ENCODE measurements around the gene GRB7.
"Not testable (repeated sequence)": the region's sequence is repeated elsewhere in the genome, so short reads cannot be mapped to it uniquely, and the experiment has no call there.

GRB7 gene

DNA sequence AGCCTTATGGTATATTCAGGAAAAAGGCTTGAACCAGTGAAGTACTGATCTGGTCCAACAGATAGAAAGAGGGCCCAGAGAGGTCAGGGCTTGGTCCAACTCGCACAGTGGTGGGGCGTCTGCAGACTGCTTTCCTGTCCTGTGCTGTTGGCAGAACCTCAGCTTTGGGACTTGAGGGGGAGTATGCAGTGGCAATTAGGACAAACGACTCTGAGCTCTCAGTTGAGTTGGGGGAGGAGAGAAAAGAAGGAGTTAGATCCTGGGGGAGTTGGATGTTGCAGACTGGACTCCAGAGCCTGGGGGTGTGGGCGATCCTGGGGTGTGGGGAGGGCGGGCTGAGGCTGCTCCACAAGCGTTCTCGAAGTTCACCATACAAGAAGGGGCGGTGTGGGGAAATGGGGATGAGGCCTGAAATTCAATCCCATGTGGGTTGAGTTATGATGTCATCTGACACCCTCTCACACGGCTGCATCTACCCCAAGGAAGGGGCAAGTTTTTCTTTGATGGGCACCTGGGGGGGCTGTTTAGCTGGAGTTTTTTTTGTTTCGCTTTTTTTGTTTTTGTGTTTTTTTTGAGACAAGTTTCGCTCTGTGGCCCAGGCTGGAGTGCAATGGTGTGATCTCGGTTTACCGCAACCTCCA lies 14.6 kb downstream of the GRB7 start:
- DNase-seq (ENCODE audit: low spot score), result no peak

DNA sequence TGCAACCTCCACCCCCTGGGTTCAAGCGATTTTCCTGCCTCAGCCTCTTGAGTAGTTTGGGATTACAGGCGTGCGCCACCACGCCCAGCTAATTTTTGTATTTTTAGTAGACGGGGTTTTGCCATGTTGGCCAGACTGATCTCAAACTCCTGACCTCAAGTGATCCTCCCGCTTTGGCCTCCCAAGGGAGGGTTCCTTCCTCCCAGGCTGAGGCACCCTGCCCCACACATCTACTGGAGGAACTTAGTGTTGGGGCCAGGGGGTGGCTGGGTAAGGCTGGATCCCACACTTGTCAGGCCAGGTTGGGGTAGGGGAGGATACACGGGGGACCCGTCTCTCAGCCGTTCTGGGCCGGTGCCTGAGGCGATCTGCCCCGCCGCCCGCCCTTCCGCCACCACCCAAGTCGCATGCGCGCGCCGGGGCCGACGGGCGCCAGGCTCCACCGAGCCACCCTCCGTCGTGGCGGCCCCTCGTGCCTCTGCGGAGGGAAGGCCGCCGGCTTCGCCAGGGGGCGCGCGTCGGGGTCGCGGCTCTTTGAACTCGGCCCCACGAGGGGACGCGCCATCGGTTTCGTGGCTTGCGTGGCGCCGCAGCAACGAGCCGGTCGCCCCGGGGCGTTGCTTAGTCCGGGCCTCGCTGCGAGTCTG lies 15.9 kb downstream of the GRB7 start:
- DNase-seq (ENCODE audit: low spot score), result no peak

DNA sequence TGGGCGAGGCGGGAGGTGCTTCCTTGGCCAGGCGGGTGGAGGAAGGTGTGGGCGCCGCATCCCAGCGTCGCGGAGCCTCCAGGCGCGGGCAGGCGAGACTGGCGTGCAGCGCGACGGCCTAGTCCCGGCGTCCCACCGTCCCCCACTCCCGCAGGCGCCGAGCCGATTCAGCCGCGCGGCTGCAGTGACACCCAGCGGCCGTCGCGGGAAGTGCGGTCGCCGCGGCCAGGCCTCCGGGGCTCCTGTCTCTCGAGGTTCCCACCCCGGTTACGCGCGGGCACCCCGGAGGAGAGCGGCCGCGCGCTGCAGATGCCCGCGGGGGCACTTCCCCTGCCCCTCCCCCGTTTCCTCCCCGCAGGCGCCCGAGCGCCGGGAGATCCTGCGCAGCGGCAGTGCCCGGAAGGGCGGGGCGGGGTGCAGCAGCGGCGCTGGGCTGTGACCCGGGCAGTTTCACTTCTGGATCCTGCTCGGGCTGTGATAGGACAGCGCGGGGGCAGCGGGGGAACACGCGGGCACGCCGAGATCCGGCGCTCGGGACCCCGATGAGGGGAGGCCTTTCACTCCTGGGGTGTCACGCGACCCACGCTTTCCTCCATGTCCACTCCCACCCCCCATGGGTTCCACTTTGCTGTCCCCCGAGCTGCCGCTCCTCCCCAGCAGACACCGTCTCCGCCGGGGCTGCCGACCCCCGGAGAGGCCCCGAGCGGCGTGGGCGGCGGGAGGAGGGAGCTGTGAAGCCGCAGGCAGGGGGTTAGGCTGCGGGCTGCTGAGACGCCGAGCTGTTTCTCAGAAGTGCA lies 16.6 kb downstream of the GRB7 start:
- peak; percentile 94 for DNase-seq (ENCODE audit: low spot score)

DNA sequence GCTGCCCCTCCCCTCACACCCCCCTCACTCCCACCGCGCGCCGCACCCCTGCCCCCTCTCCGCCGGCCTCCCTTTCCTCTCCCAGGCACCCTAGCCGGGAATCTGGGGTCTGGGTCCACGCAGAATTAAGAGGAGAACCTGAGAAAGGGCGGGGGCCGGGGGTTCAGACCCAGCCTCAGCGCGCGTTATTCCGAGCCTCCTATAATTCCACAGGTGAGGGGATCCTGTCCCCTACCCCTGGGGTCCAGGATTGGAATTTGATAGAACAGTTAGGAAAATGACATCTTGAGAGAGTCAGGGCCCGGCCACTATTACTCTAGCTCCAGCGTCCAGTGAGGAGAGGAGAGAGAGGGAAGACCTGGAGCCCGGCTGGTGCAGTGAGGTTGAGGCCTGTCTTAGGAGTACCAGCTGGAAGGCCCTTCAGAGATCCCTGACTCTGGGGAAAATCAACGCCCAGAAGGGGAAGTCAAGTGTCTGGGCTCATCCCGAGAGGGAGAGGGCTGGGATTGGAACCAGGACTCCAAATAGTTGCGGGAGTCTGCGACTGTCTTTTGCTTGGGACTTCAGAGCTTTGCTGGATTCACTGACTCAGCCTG lies 17.3 kb downstream of the GRB7 start:
- no peak for DNase-seq (ENCODE audit: low spot score)

DNA sequence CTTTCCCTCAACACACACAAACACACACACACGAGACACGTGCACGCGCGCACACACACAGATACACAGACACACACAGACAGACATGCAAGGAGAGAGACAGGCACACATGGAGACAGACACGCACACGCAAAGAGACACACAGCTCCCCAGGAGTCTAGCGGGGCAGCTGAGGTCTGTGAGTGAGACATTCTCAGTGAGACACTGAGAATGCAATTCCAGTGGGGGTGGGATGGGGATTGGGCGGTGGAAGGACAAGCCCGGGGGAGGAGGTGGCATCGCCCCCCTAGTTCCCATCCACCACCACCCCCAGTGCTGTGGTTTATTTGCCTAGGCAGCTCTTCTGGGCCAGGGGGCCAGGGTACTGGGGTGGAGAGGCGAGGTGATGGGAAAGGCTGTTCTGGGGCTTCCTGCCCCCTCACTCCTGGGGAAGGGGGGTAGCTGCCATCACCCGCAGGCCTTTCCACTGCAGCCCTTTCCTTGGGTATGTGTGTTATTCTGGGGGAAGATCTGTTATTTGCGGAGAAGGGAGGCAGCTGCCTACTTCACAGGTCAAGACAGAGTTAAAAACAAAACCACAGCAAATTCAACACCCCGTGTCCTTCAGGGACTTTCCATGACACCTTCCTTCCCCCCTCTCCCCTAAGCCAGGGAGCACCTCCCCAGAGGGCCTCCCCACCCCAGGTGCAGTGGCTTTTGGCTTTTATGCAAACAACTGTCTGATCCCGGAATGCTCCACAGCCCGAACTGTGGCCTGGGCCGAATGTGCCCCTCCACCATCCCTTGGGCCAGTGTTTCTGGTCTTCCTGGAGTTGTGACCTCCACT lies 18.0 kb downstream of the GRB7 start:
- DNase-seq (ENCODE audit: low spot score), result no peak

DNA sequence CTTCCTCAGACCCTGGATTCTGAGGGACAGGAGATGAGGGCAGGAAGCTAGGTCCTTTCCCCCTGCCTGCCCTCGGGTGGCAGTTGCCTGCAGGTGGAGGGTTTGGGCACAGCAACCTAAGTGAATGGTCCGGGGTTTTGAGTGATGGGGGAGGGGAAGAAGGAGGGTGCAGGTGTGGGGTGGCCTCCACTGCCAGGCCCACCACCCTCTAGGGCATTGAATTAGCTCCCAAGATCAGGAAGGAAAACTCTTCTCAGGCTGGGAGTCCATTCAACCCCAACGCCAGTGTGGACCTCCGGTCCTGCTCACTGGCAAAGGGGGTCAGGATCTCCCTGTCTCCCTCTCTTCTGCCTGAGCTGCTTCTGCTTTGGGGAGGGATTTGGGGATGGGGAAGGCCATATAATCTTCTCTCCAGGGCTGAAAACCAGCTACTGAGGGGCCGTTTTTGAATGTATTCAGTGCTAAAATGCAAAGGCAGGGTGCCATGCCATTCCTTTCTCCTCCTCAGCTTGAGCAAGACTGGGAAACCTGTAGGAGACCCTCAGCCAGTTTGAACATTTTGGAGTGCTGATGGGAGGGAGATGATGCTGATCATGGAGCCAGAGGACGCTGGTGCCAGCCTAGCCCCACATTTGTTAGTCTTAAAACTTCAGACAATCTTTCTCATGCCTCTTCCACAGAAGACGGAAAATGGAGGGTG lies 18.8 kb downstream of the GRB7 start:
- no peak for DNase-seq (ENCODE audit: low spot score)

DNA sequence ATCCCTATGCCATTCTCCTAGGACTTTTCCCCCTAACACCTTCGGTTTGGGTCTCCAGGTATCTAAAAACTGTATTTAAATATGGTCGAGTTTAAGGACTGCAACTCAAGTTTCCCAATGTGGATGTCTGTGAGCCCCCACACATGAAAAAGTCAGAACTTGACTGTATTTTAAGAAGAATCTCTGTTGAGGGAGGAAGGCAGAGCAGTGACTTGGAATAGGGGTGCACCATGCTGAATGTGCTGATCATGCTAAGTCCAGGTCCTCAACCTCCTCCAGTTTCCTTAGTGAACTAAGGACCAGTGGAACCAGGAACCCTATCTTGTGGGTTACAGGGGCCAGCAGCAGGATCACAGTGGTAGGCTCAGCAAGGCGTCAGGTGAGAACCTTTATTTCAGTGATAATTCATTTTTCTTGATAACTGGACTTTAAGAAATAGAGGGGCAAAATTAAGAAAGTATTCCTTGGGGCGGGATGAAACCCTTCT lies 19.5 kb downstream of the GRB7 start:
- no peak for DNase-seq (ENCODE audit: low spot score)

DNA sequence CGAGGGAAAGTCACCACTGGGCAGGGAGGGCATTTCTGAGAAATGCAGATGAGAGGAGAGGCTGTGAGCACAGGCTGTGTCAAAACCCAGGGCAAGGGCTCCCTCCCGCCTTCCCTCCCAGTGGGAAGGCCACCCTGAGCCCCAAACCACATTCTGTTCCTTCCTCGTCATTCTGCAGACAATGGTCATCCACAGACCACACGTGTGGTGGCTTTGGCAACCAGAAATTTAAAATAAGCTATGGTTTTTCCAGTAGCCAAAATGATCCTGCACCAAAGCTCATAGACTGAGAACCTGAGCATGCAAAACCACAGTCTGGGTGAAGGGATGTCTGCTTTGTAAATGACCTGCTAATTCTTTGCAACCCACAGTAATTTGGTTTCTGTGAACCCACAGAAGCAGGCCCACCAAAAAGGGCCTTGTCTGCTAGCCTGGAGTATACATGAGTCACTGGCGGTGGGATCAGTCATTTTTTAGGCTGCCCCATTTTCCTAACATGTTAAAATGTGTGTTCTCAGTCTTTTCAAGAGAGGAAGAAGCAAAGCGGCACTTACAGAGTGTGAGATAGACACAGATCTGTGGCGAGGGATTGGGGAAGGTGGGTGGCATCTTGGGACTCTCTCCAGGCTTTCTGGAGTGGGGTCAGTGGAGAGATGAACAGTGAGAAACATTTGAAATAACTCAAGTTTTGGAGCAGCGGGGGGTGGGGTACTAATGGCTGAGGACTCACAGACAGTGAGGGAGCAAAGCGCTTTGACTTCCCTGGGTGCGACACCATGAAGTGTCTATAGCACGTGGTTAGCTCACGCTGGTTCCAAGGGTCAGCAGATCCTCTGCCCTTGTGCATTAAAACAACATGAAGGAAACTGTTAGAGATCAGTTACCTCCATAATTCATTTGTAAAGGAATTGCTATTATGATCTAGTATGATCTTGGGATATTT lies 20.5 kb downstream of the GRB7 start:
- DNase-seq (ENCODE audit: low spot score), result no peak

DNA sequence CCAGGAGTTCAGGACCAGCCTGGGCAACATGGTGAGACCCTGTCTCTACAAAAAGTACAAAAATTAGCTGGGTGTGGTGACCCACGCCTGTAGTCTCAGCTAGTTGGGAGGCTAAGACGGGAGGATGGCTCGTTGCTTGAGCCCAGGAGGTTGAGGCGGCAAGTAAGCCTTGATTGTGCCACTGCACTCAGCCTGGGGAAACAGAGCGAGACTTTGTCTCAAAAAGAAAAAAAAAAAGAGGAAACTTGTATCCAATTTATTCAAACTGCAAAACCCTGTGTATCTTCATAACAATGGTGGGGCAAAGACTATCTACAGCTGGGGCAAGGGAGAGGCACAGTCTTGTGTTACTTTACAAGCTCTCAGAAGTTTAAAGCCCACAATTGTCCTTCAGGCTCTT lies 21.5 kb downstream of the GRB7 start:
- DNase-seq (ENCODE audit: low spot score), result no peak

DNA sequence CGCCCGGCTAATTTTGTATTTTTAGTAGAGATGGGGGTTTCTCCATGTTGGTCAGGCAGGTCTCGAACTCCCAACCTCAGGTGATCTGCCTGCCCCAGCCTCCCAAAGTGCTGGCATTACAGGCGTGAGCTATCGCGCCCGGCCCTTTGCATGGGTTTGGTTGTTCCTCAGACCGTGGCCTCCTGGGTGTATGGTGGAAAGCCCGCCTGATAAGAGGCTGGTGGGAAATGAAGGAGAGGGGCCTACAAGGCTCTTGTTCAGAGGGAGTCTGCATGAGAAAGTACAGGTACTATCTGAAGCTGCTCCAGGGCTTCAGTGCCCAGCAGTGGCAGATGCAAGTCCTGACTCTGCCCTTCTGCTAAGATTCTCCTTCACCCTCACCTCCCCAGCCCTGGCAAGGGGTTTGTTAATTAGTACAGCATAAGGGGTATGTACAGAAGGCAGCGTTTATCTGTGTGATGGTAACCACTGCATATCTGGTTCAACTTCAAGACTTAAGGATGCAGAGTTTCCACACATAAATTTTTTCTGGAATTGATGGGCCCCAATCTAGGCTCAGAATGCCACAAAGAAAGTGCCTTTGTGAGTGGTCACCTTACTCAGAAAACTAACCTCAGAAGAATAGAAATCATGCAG lies 24.2 kb downstream of the GRB7 start:
- no peak for DNase-seq (ENCODE audit: low spot score)

DNA sequence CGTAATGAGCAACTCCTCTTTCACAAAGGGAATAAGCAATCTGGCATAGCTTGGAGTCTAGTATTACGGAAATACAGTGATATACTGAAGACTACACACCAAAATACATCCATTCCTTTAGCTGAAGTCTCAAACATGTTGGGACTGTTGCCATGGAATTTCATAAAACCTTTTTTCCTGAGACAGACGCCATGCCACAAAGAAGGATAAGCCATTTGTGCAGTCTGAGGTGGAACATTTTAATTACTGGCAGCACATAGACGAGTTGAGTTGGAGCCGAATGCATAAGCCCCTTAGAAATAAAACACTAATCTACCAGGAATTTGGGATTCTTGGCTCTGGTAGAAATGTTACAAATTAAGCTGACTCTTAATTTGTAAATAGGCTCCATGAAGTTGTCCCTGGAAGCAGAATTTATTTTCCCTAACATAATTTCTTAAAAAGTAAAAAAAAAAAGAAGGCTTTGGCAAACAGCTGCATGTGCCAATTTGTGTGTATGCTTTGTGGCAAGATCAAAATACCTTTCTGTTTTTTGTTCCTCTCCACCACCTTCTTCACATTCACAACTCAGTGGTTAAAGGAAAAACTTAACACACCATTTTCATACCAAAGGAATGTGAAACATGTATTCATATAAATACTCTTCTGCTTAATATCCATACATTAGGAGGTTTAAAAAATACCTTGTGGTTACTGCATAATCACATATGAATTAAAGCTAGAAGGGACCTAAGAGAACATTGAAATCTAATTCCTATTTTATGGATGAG lies 25.5 kb downstream of the GRB7 start:
- DNase-seq (ENCODE audit: low spot score), result peak; percentile 6

DNA sequence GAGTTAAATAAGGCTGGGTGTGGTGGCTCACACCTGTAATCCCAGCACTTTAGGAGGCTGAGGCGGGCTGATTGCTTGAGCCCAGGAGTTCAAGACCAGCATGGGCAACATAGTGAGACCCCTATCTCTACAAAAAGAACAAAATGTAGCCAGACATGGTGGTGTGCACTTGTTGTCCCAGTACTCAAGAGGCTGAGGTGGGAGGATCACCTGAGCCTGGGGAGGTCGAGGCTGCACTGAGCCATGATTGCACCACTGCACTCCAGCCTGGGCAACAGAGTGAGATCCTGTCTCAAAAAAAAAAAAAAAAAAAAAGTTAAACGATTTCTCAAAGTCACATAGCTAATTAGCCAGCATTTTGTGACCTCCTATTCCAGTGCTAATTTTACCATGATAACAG lies 26.4 kb downstream of the GRB7 start:
- DNase-seq (ENCODE audit: low spot score), result not testable (repeated sequence)

DNA sequence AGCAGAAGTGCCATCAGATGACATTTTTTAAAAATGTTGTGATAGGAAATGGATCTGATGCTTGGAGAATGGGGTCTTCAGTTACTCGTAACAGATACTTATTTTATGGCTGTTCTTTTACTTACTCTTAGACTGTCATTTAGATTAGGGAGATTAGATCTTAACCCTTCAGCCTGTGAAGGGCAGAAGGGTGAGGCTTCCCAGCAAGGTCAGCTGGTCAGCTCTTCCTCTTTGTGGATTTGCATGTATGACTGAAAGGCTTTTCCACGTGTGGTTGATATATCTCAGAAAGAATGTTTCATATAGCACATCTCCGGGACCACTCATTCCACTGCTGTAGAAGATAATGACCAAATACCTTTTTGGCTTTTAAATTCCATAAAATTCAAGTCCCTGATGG lies 27.4 kb downstream of the GRB7 start:
- DNase-seq (ENCODE audit: low spot score), result no peak

DNA sequence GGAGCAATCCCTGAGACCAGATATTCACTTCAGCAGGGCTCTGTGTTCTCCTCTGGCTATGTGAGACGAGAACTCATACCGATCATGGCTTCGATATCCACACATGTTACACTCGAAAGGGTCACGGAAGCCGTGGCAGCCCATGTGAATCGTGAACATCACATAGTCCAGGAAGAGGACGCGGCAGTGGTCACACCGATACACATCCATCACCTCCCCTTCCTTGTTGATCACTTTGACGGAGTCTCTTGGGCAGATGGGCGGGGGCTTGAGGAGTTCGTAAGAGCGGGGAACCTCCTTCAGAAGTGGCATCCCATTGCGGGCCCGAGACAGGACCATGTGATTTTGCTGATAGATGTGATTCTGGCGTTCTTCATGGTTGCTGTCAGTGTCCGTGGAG lies 28.0 kb downstream of the GRB7 start:
- no peak for DNase-seq (ENCODE audit: low spot score)

DNA sequence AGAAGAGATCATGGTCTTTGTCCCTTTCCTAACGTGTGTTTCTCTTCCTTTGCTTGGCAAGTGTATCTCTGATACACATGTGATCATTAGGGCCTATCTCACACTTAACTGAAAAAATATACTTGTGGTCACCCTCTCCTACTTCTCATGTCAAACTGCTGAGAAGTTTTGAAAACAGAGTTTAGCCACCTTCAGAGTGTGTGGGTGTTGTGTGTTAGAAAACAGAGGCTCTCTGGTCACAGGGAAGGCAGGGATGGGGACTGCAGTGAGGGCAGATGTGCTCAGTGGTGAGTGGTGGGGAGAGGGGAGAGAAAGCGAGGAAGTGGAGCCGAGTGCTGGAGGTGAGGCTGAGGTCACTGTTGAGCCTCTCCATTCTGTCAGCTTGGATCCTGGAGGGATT lies 29.4 kb downstream of the GRB7 start:
- DNase-seq (ENCODE audit: low spot score), result no peak

DNA sequence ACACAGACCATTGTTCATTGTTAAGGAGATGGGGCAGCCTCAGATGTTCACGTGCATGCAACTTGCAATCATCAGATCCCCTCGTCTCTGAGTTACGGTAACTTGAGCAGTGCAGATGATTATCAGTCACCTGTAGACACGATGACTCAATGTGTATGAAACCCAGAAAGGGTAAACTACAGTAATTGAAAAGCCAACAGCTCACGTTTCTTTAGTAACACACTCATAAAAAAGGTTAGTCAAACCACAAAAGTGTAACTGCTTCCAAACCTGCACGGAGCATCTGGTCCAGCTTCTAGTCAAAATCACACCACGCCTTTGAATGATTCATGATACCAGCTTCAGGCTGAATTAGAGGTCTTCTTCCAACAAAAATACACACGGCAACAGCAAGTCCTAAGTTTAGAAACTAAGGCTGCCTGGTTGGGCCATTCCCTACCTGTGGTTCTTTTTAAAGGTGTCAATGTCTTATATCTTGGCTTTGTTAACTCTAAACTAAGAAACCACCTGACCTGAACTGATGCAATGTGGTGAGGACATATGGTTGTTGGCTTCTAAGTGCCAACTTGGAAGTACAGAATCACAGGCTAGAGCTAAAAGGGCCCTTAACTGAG lies 32.3 kb downstream of the GRB7 start:
- peak; percentile 96 for DNase-seq (ENCODE audit: low spot score)

DNA sequence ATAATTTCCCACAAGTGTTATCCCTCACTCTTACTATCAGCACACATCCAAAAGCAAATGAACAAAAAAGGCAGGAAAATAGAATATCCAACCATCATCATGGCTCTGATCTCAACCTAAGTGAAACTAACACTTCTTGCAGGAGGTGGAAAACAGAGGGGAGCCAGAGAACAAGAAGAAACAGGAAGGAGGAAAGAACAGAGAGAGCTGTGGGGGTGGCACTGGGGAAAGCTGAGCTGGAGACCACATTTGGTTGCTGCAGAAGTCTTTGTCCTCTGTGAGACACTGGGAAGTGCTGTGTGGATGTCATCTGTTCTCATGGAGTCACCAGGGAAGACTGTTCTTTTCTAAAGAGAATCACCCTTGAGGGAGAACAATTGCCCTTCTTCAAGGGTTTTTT lies 34.7 kb downstream of the GRB7 start:
- no peak for DNase-seq (ENCODE audit: low spot score)

All from SW480 (cell line).